Measurements from ENCODE around the gene NME5. TPM values are rescaled to one million over a fixed set of nuclear protein-coding genes. Genes with fewer than 3 reads are reported as not detected.

The NME5 gene
- total and polyA plus RNA-seq, 2 of the 13 experiments (the other 11 are each of a cell fraction or from before 2014, with no cell fraction given), result 0.18 TPM; not detected in 1

DNA sequence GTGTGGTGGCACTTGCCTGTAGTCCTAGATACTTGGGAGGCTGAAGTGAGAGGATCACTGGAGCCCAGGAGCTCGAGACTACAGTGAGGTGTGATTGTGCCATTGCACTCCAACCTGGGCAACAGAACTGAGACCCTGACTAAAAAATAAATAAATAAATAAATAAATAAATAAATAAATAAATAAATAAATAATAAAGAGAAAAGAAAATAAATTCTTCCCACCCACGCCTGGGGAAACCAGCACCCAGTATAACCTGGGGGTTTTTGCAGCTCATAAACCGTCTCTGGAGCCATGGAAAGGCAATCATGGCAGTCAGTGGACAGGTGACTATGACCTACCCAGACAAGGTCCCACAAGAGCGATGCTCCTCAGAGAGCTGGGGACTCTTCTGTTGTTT, 47.5 kb downstream of the NME5 start:
- POLR2A ChIA-PET, result no interaction called here
- CTCF ChIA-PET (ENCODE audit: low intra/inter-chr PET ratio, low total read pairs), result no interaction called here
- WGBS (ENCODE audit: low lambda C conversion rate), result 67% methylated on average over 4 of the region's 4 CpGs

More for the DNA sequence above, 47.5 kb downstream of the NME5 start:
- H2AFZ ChIP-seq (ENCODE audit: low read length), result no peak overlapping the region
- intact Hi-C loops (cut with micrococcal nuclease; ENCODE audit: unreplicated experiment) (no loop called here), in situ Hi-C loops (cut with HindIII; ENCODE audit: extremely low pct_ligation_motif_present, low pct_unique_long_range_greater_than_20kb) (no loop called here)
- H3K27me3 ChIP-seq (ENCODE audit: control insufficient read depth in 1 of 2, insufficient read depth in 2 of 2, low read length in 2 of 2), result no peaks in the 10 kb centered on the region
- DNase-seq (ENCODE audit: low spot score), result no peak
- peaks cover 48% of the 10 kb centered on the region for H3K4me1 ChIP-seq (ENCODE audit: insufficient read depth, low read length)
- TF ChIP-seq ZNF550 (CRISPR knock-in tag; IDR thresholded peaks at IDR 0.05; ENCODE audit: borderline replicate concordance), result no peak
- no peak for TF ChIP-seq SKI (IDR thresholded peaks at IDR 0.05; ENCODE audit: partially characterized antibody)
- no peak for TF ChIP-seq ZNF224 (CRISPR knock-in tag; IDR thresholded peaks at IDR 0.05)
- TF ChIP-seq ZNF547 (CRISPR knock-in tag; IDR thresholded peaks at IDR 0.05), result no peak
- TF ChIP-seq MEF2D (CRISPR knock-in tag; IDR thresholded peaks at IDR 0.05), result no peak
- TF ChIP-seq NCOA2 (CRISPR knock-in tag; IDR thresholded peaks at IDR 0.05), result no peak
- no peak for TF ChIP-seq ATF7-NPFF (CRISPR knock-in tag; IDR thresholded peaks at IDR 0.05; ENCODE audit: low read depth)
- TF ChIP-seq, protein P1, sequence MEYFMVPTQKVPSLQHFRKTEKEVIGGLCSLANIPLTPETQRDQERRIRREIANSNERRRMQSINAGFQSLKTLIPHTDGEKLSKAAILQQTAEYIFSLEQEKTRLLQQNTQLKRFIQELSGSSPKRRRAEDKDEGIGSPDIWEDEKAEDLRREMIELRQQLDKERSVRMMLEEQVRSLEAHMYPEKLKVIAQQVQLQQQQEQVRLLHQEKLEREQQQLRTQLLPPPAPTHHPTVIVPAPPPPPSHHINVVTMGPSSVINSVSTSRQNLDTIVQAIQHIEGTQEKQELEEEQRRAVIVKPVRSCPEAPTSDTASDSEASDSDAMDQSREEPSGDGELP (IDR thresholded peaks at IDR 0.05; ENCODE audit: borderline replicate concordance, low read depth), result no peak
- no peak for TF ChIP-seq PAWR (CRISPR knock-in tag; IDR thresholded peaks at IDR 0.05; ENCODE audit: borderline replicate concordance)
- TF ChIP-seq SAP130 (CRISPR knock-in tag; IDR thresholded peaks at IDR 0.05; ENCODE audit: low read depth), result no peak
- TF ChIP-seq ZNF232 (CRISPR knock-in tag; IDR thresholded peaks at IDR 0.05; ENCODE audit: borderline replicate concordance), result no peak
- TF ChIP-seq, protein P2, sequence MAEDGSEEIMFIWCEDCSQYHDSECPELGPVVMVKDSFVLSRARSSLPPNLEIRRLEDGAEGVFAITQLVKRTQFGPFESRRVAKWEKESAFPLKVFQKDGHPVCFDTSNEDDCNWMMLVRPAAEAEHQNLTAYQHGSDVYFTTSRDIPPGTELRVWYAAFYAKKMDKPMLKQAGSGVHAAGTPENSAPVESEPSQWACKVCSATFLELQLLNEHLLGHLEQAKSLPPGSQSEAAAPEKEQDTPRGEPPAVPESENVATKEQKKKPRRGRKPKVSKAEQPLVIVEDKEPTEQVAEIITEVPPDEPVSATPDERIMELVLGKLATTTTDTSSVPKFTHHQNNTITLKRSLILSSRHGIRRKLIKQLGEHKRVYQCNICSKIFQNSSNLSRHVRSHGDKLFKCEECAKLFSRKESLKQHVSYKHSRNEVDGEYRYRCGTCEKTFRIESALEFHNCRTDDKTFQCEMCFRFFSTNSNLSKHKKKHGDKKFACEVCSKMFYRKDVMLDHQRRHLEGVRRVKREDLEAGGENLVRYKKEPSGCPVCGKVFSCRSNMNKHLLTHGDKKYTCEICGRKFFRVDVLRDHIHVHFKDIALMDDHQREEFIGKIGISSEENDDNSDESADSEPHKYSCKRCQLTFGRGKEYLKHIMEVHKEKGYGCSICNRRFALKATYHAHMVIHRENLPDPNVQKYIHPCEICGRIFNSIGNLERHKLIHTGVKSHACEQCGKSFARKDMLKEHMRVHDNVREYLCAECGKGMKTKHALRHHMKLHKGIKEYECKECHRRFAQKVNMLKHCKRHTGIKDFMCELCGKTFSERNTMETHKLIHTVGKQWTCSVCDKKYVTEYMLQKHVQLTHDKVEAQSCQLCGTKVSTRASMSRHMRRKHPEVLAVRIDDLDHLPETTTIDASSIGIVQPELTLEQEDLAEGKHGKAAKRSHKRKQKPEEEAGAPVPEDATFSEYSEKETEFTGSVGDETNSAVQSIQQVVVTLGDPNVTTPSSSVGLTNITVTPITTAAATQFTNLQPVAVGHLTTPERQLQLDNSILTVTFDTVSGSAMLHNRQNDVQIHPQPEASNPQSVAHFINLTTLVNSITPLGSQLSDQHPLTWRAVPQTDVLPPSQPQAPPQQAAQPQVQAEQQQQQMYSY (CRISPR knock-in tag; IDR thresholded peaks at IDR 0.05), result no peak
- TF ChIP-seq PHF20 (CRISPR knock-in tag; IDR thresholded peaks at IDR 0.05), result no peak
- H3K36me3 ChIP-seq (replicated peaks in 1 of 2; ENCODE audit: control insufficient read depth in 1 of 2, insufficient read depth in 2 of 2, low read length in 2 of 2), result no peaks in the 10 kb centered on the region
- ATAC-seq, result no peak
- no TSS peak for BruUV-seq (replicated peaks)
- H3K4me3 ChIP-seq (replicated peaks in 1 of 3; ENCODE audit: insufficient read depth in 1 of 3, low read depth in 2 of 3, low read length in 3 of 3), result no peak overlapping the region
- no peak overlapping the region for H3K4me2 ChIP-seq (ENCODE audit: low read depth, low read length)
- no peak overlapping the region for H3K9ac ChIP-seq (ENCODE audit: insufficient read depth, low read depth, low read length)
- H3K9me3 ChIP-seq (ENCODE audit: low read length), result no peaks in the 10 kb centered on the region
- H3K27ac ChIP-seq (ENCODE audit: extremely low read length, insufficient read depth, low read length), result no peak overlapping the region
- no peaks in the 10 kb centered on the region for H3K79me2 ChIP-seq (ENCODE audit: insufficient read depth, low read length)
- no peaks in the 10 kb centered on the region for H4K20me1 ChIP-seq (ENCODE audit: insufficient read depth, low read length)
- no peak for FAIRE-seq
